Measurements from ENCODE around the gene PDIA6. TPM values are rescaled to one million over a fixed set of nuclear protein-coding genes. Genes with fewer than 3 reads are reported as not detected.

The PDIA6 gene
- total and polyA plus RNA-seq, 2 of the 4 experiments (the other 2 are of a cell fraction): 204 to 349 TPM

- H2BK5ac ChIP-seq (ENCODE audit: low read depth, low read length, poor library complexity, severe bottlenecking): no peak overlapping the region
- in situ Hi-C loops (cut with MboI; ENCODE audit: low sequenced_read_pairs): no loop called here
- peaks cover 11% of the 10 kb centered on the region for H4K20me1 ChIP-seq (ENCODE audit: insufficient read depth, low read length)
- no peak overlapping the region for H3K56ac ChIP-seq (ENCODE audit: extremely low read depth, insufficient read depth, low read length)
- intact Hi-C loops (cut with micrococcal nuclease): no loop called here
- H4K91ac ChIP-seq (ENCODE audit: insufficient read depth, low read depth, low read length): no peak overlapping the region
- no peak overlapping the region for H3K9ac ChIP-seq (ENCODE audit: low read depth, low read length)
- peaks cover 7 to 26% of the 10 kb centered on the region in 2 experiments for H3K79me1 ChIP-seq (ENCODE audit: low read depth in 1 of 2, low read length in 2 of 2)
- peaks cover 7% of the 10 kb centered on the region for H3K9me1 ChIP-seq (ENCODE audit: insufficient read depth, low read length)
- CTCF ChIA-PET: no interaction called here
- H2BK120ac ChIP-seq (ENCODE audit: low read depth, low read length): no peak overlapping the region
- no CpG with 5 or more reads among the region's 5 CpGs for WGBS, 2 experiments (ENCODE audit: extremely low coverage in 2 of 2, insufficient read length in 1 of 2)
- no peak overlapping the region for H3K18ac ChIP-seq (ENCODE audit: low read depth, low read length)
- ATAC-seq (ENCODE audit: low read depth): 0 out of 2 replicates have a peak, but pooled peaks have one; percentile 19
- H2AK9ac ChIP-seq (replicated peaks; ENCODE audit: low read depth, low read length, poor library complexity): no peak overlapping the region
- TF ChIP-seq RCOR1 (IDR thresholded peaks at IDR 0.05; ENCODE audit: insufficient replicate concordance, low read length) (no peak), MAZ (IDR thresholded peaks at IDR 0.05; ENCODE audit: borderline replicate concordance, low read depth, low read length) (no peak), FOS (IDR thresholded peaks at IDR 0.05; ENCODE audit: low read depth, low read length) (no peak), RFX5 (IDR thresholded peaks at IDR 0.05; ENCODE audit: low read depth, low read length) (no peak), MAFK (IDR thresholded peaks at IDR 0.05; ENCODE audit: low read depth, low read length) (no peak), MXI1 (IDR thresholded peaks at IDR 0.05; ENCODE audit: borderline replicate concordance, low read depth, low read length) (no peak)
- TF ChIP-seq, protein P1, sequence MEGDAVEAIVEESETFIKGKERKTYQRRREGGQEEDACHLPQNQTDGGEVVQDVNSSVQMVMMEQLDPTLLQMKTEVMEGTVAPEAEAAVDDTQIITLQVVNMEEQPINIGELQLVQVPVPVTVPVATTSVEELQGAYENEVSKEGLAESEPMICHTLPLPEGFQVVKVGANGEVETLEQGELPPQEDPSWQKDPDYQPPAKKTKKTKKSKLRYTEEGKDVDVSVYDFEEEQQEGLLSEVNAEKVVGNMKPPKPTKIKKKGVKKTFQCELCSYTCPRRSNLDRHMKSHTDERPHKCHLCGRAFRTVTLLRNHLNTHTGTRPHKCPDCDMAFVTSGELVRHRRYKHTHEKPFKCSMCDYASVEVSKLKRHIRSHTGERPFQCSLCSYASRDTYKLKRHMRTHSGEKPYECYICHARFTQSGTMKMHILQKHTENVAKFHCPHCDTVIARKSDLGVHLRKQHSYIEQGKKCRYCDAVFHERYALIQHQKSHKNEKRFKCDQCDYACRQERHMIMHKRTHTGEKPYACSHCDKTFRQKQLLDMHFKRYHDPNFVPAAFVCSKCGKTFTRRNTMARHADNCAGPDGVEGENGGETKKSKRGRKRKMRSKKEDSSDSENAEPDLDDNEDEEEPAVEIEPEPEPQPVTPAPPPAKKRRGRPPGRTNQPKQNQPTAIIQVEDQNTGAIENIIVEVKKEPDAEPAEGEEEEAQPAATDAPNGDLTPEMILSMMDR (conservative IDR thresholded peaks at IDR 0.05; ENCODE audit: low read depth, low read length): no peak
- DNase-seq: no peak
- no peak overlapping the region for H3K4me2 ChIP-seq (ENCODE audit: low read depth, low read length)
- H2AFZ ChIP-seq (replicated peaks; ENCODE audit: low read length, poor library complexity): no peak overlapping the region
- no peak overlapping the region for H3K4ac ChIP-seq (ENCODE audit: low read depth, low read length)
- H2BK20ac ChIP-seq (ENCODE audit: low read depth, low read length): no peak overlapping the region
- no peak overlapping the region for H3K27ac ChIP-seq (ENCODE audit: insufficient read depth, low read length)
- dilution Hi-C loops (cut with HindIII; ENCODE audit: low sequenced_read_pairs, unreplicated experiment): no loop called here
- no peak overlapping the region for H3K4me3 ChIP-seq (ENCODE audit: insufficient read depth, low read depth, low read length)
- no peak overlapping the region for H2AK5ac ChIP-seq (ENCODE audit: low read depth, low read length)
- H3K9me3 ChIP-seq (ENCODE audit: control insufficient read depth, insufficient read depth, low read length): no peaks in the 10 kb centered on the region
- POLR2A ChIA-PET (ENCODE audit: unreplicated experiment): no interaction called here
- H3K23ac ChIP-seq (ENCODE audit: low read depth, low read length): no peak overlapping the region
- H2BK15ac ChIP-seq (ENCODE audit: low read depth, low read length): no peak overlapping the region
- no peaks in the 10 kb centered on the region for H3K27me3 ChIP-seq (ENCODE audit: control insufficient read depth, insufficient read depth, low read length)
- peaks cover 2% of the 10 kb centered on the region; the same call in 1 of the 2 replicates for H3K4me1 ChIP-seq (ENCODE audit: control insufficient read depth, insufficient read depth, low read length)
- H3K14ac ChIP-seq (replicated peaks; ENCODE audit: low read depth, low read length): no peak overlapping the region
- peaks cover 55% of the 10 kb centered on the region for H3K36me3 ChIP-seq (ENCODE audit: control insufficient read depth, insufficient read depth, low read length)
- H4K8ac ChIP-seq (ENCODE audit: low read depth in 2 of 2, low read length in 2 of 2): no peak overlapping the region
- no peak overlapping the region for H4K5ac ChIP-seq (ENCODE audit: low read depth, low read length)
- no TSS peak for BruUV-seq (replicated peaks)
Measured at GRCh38 chr2:10785260-10785659, 27.3 kb downstream of the PDIA6 start.
